ENCODE data around the gene BIRC3. TPM values are rescaled to one million over a fixed set of nuclear protein-coding genes. Genes with fewer than 3 reads are reported as not detected.
A peak's percentile ranks its signal among the peaks of the same experiment; 100 is the strongest.

Gene BIRC3
- total RNA-seq: 2.1 TPM

DNA sequence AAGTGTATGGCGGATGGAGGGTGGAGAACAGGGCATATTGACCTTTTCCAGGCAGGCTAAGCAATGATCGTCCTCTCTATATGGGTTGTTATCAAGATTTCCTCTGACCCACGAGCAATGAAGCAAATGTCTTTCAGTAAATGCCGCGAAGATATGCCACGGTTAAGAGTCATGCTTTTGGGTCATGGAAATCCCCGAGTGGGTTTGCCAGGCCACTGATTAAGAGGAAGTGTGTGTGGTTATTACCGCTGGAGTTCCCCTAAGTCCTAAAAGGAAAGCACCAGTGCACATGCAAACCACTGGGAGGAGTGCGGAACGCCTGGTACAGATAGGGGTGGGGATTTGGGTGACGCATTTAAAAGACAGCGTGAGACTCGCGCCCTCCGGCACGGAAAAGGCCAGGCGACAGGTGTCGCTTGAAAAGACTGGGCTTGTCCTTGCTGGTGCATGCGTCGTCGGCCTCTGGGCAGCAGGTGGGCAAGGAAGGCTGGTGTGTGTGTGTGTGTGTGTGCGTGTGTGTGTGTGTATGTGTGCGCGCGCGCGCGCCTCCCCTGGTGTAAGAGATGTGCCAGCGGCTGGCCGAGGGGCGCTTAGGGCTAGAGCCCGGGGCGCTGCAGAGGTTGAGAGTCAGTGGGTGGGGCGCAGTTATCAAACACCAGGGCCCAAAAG, at the start of gene BIRC3:
TSS of gene BIRC3 (plus strand) at position 386 of the 669 bp plus-strand sequence. CDS start 7,026 bp downstream, outside the sequence.
- ATAC-seq (peak; percentile 94), DNase-seq (ENCODE audit: low spot score) (peak; percentile 90)

DNA sequence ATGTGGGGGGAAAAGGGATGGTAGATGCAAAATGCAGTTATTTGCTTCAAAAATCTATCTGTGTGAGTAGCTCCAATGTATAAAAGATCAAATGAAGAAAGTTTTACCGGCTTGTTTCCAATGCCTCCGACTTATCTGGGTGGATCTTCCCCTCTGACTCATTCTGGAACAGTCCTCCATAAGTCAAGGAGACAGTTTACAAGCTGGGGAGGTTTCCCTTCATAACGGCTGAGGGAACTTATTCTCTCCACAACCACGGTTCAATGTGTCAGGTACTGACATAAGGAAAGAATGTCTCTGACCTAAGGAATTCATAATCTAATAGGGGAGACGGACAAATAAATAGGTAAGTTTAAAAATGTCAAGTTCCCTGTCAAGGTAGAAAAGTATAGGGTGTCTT, 49.7 kb upstream of the BIRC3 start:
- no peak for ATAC-seq
- no peak for DNase-seq (ENCODE audit: low spot score)

DNA sequence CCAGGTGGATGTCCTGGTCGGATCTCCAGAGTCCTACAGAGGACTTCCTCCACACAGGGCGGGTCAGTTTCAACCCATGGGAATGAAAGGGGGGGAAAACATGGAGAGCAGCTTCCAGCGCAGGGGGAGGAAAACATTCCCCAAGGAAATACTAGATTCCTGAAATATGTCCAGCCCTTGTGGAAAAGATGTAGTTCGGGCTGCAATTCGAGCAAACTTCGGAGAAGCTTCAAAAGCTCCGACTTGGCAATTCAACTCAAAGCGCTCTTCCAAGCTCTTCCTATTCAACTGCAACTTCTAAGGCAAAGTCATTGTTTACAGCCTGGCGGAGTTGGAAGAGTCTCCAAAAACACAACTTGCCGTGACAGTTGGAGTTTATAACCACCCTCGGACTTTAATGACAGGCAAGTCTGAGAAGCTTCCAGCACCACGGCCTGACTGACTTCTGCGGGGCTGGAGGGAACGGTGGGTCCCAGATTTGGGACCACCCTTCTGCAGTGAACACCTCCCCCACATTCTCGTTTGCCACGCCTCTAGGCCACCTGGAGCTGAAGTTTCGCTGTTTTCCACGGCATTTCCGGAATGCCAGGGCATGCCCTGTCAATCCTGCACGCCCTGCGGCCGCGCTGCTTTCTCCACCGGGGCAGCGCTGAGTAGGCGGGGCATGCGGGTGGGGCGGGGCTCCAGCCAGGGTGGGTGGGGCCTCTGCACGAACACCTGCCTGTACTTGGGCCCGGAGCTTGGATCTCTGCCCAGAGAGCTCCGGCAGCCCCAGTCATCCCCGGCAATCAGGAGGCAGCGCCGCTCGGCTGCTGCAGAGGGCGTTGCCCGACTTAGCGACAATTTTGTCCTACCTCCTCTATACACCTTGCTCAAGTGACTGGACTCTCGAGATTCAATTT, 49.0 kb upstream of the BIRC3 start:
- peak; percentile 94 for DNase-seq (ENCODE audit: low spot score)
- peak; percentile 98 for ATAC-seq

DNA sequence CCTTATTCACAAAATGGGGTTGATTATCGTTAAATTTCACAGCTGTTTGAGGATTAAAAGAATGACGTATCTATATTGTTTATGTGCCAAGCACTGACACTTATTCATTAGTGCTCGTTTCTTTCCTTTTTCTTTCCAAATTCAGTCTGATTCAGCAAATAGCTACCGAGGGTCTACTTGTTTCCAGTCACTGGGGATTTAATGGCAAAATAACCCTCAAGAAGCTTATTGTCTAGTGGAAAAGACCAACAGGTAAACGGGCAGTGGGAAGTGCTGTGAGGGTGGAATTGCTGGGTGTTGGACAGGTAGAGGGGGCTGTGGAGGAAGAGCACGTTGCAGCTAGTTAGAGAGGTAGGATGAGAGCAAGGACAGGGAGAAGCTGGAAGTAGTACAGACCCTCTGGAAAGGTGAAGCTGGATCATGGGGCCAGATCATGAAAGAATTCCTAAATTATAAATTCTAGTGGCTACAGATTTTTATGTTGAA, 48.3 kb upstream of the BIRC3 start:
- ATAC-seq: no peak

DNA sequence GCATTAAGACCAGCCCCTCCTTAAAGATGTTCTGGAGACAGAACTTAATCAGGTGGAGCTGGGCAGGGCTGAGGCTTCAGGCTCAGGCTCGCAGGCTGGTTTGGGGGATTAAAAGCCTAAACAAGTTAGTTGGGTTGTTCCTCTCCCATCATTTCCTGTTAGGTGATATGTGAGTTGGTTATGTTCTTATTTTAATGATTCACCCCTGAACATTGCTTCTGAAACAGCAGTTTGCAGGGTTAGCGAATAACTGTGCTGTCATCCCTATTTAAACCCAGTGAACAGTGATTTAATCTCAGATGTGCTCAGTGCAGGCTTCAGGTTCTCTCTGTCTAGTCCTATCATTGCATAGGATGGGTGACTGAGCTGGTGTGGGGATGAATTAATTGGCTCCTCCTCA, 47.4 kb upstream of the BIRC3 start:
- DNase-seq (ENCODE audit: low spot score) (no peak), ATAC-seq (no peak)

More for the DNA sequence above, 48.3 kb upstream of the BIRC3 start:
- DNase-seq (ENCODE audit: low spot score): no peak

DNA sequence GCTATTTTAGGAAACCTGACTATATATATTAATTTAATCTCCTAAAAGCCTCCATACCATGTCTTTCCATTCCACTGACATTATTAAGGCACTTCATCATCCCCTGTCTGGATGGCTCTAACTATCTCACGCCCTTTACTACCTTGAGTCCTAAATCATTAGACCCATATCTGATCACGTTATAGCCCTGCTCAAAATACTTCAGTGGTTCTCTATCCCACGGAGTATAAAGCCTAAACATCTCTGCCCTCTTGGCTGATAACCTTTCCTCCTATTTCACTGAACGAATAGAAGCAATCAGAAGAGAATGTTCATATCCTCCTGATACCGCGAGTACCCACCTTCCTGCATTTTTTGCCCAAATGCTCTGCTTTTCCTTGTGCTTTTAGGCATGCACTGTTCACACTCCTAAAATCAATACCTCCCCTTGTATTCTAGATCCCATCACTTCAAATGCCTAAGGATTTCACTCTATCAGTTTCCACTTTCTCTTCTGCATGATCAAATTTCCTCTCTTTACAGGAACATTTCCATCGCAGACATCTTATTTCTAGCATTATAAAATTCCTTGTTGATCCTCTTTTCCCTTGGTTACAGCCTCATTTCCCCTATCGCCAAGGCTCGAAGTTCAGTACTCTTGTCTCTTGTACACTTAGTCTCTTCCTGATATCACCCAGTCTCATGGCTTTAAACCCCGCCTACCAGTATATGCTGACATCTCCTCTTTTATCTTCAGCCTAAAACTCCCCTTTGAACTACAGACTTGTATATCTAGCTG, 45.0 kb upstream of the BIRC3 start:
- ATAC-seq (no peak), DNase-seq (ENCODE audit: low spot score) (no peak)

DNA sequence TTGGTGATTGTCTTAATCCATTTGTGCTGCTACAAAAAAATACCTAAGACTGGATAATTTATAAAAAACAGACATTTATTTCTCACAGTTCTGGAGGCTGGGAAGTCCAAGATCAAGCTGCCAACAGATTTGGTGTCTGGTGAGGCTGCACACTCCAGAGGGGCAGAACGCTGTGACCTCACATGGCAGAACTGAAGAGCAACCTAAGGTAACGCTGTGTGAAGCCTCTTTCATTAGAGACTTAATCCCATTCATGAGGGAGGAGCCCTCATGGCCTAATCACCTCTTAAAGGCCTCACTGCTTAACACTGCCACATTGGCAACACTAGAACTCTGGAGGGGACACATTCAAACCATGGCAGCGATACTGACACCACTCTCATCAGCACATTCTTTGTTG, 42.7 kb upstream of the BIRC3 start:
- no peak for DNase-seq (ENCODE audit: low spot score)
- no peak for ATAC-seq

DNA sequence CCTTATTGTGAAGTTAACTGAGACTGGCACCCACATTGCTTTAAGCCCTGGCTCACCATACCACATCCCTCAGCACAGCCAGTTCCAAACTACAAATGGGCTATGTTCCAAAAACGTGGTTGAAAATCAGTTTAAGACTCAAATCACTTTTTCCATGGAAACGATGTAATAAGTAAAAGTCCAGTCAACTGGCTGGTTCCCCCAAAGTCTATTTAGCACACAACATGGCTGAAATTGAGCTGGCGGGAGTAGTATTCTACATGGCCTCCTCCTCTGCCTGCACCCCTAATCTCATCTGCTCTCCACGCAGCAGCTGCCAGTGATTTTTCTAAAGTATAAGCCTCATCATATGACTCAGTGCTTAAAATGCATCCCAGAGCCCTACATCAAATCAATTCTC, 40.9 kb upstream of the BIRC3 start:
- no peak for DNase-seq (ENCODE audit: low spot score)
- ATAC-seq: no peak

DNA sequence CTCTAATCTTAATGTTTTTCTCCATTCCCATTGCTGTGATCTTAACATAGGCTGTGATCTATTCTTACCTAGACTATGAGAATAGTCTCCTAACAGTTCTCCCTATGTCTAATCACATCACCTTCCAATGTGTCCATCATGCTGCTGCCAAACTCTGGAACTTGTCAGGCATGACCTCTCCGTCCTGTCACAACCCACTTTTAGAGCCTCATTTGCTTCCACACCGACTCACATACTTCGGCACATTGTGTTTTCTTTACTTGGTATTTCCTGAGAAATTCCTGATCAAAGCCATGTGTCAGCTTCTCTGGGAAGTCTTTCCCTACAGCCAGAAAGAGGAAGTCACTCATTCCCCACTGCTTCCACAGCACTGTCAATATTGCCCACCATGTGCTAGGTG, 40.5 kb upstream of the BIRC3 start:
- no peak for DNase-seq (ENCODE audit: low spot score)
- ATAC-seq: no peak

DNA sequence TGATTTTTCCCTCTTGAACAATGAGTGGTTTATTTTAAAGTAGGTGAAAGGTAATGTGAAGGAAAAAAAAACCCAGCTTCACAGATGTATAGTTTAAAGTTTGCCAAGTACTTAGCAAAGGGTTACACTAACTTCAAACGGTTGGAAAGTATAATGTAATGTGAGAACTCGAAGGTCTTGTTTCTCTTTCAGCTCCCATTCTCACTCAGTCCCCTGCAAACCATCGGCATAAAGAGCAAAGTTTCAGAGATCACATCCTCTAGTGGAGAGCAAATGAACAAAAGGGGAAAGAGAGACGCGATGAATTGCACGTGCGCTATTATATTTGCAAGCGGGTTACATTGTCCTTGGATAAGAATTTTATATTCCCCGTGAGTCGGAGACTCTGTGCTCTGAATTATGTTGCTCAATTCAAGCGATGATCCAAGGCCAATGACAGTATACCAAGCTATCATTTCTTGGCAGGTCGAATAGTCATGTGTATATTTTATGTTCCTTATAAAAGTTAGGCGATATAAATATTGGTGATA, 37.6 kb upstream of the BIRC3 start:
- DNase-seq (ENCODE audit: low spot score) (no peak), ATAC-seq (peak; percentile 88)

DNA sequence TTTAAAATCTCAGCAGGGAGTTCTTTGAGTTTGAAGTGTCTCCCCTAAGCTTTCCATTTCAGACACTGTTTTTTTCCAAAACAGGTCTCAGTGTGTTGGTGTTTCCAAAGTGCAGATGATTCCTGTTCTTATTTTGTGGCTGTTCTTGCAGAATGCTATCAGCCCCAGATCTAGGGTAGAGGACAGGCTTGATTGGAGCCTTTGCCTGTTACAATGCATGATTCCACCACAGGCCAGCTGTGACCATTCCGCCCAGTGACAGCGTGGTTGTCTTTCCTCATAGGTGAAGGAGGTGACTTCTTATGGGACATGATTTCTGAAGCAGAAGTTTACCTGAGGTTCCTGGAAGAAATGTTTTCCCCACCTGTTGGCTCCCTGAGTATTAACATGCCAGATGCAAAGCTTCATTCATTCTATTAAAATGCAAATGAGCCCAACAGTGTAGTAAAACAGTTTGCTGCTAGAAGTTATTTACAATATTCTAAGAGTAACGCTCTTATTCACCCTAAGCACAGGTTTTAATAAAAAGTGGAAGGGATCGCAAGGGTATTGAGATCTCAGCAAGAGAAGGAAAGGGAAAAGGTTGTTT, 36.9 kb upstream of the BIRC3 start:
- no peak for DNase-seq (ENCODE audit: low spot score)
- ATAC-seq: peak; percentile 40

DNA sequence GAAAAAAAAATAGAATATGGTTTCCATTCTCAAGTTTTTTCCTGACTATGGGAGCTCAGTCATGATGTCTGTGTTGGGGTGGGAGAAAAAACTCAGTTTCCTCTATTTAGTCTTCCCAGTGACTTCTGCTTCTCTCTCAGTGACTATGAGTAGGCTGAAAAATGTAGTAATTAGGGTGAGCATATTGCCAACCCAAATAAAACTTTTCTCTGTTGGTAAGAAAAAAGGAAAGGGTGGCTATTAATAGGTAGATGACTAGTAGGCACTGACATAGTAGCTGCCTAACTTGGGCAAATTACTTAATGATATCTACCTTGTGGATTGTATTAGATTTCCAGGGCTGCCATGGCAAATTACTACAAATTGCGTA, 34.2 kb upstream of the BIRC3 start:
- DNase-seq (ENCODE audit: low spot score): no peak
- no peak for ATAC-seq

DNA sequence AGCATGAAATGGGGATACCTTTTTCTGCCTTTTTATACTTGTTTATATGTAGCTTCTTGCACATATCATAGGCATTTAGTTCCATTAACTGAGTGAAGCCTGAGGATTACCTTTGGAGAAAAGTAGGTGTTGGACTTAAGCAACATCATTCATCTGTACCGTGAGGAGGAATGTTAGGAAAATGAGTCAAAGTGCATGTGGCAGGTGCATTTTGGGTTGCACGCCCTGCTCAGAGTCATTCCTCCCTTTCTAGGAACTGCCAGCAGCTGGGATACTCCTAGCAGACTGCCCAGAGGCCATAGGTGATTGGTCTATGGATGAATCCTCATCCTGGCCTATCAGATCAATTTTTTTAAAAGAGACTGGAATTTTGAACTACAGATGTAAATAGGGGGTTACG, 33.3 kb upstream of the BIRC3 start:
- DNase-seq (ENCODE audit: low spot score) (no peak), ATAC-seq (no peak)

DNA sequence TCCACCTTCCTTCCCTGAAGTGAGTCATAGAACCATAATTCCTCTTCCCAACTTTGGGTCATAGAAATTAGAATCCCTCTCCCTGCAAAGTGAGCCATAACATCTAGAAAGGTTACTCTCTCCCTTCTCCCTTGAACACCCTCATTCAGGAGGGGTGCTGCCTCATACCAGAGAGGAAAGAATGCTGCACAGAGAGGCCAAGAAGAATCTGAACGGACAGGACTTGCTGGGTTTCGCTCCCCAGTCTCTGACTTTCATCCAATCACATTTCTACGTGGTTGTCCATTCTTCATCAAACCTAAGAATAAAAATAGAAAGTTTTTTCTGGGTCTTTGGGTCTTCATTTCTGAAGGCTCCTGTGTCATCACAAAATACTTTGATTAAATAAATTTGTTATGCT, 31.0 kb upstream of the BIRC3 start:
- DNase-seq (ENCODE audit: low spot score) (no peak), ATAC-seq (no peak)

DNA sequence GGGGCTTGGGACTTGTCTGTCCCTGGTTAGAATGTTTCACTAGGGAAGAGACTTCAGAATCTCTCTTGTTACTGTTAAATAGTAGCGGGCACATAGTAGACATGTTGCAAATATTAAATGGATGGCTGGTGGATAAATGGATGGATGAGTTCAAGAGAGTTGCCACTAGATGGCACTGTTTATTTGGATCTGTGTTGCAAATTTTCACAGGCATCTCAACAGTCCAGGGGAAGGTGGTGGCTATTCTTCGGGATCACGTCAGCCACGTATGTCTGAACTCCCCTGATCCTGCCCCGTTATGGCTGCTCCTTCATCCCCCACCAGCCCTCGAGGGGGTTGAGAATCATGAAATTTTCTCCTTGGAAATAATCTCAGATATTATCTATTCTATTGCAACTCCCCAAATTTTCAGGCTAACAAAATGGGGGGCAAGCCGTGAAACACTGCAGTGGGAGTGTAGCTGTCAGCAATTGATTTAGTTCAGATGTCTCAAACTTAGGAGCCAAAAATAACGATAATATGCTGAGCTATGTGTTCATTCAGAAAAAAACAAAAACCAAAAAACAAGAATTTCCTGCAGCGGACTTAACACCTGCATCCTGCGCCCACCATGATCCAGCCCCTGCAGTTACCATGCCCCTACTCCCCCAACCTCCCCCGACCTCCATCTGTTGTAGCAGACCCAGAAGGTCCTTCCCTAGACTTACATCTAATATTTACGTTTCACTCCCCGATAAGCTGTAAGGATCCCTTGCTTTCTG, 29.1 kb upstream of the BIRC3 start:
- DNase-seq (ENCODE audit: low spot score) (no peak), ATAC-seq (peak; percentile 97)

DNA sequence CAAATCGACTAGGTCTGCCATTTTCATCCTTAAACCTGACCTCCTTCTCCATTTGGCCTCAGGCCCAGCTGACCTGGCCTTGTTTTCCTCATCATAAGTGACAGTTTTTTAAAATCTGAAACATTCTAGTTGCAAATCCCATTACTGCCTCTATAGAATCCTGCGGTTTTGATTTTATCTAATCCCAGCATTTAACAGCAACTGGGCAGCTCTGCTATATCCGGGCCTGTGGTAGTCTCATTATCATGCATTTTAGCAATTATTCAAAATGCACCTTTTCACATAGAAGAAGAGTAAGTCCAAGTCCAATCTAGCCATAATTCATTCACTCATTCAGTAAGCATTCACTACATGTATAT, 28.6 kb upstream of the BIRC3 start:
- no peak for DNase-seq (ENCODE audit: low spot score)
- no peak for ATAC-seq

DNA sequence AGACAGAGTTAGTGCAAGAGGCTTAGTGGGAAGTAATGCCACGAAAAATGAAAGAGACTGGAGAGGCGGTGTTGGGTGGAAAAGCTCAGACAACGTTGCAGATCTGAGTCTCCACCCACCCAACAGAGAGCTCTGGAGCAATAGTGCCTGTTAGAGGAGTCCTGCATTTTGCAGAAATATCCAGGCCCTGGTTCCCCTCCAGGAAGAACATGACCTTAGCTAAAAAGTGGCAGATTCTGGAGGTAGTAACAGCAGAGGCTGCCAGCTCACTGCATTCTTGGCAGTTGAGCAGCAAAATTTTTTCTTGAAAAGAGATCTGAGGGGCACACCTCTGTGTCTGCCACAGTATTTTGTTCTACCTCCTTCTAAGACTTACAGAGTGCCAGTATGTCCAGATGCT, 27.7 kb upstream of the BIRC3 start:
- no peak for ATAC-seq
- no peak for DNase-seq (ENCODE audit: low spot score)

DNA sequence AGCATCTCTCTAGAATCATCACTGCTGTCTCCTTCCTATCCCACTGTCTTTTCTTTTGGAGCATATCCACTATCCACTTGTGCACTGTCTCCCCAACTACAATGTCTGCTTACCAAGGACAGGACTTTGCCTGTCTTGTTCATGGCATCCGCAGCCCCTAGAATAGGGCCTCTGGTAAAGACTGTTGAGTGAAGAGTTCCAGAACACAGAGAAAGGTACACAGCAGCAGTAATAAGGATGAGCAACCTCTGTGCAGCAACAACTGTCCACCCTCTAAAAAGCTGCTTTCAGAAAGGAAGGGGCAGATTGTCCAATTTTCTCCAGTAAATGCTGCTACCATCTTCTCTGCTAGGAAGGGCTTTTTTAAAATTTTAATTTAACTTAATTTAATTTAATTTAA, 25.5 kb upstream of the BIRC3 start:
- no peak for ATAC-seq
- no peak for DNase-seq (ENCODE audit: low spot score)

DNA sequence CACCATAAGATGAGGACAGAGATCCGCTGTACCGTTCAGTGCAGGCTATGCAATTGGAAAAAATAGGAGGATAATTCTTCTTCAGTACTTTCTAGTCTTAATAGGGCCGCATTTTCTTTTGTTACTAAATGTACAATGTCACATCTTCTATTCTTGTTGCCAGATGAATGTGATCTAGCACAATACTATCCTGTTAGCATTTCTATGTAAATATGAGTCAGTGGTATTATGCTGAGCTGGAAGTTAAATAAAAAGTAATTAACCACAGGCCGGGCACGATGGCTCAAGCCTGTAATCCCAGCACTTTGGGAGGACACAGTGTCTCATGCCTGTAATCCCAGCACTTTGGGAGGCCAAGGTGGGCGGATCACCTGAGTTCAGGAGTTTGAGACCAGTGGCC, 24.4 kb upstream of the BIRC3 start:
- ATAC-seq (no peak), DNase-seq (ENCODE audit: low spot score) (no peak)
